D721Med (cell line): ENCODE measurements around the gene H3-3A.

Experiments
- DNase-seq: peaks from one replicate; pipeline ENCODE4 v3.0.0; 2011; ENCODE audit warnings: low spot score; ENCODE audit not compliant: insufficient read length
- FAIRE-seq: peaks from 2 replicates; lab custom pipeline; 2011; peaks lifted over from hg19 to GRCh38; lab: Jason Lieb, UNC
- CTCF ChIP-seq: IDR thresholded peaks from 2 replicates; pipeline ENCODE4 v1.5.1; 2012; ENCODE audit warnings: mild to moderate bottlenecking, control low read depth; ENCODE audit not compliant: insufficient read depth; ENCODE audit errors: missing control alignments

H3-3A gene

GRCh38 chr1:226062558-226063223 lies at the start of gene H3-3A:
TSS of gene H3-3A (plus strand) at chr1:226062716. CDS start at chr1:226064352, 1,636 bp downstream.
- DNase-seq (peak; percentile 80), FAIRE-seq (no peak)
- TF ChIP-seq CTCF, result no peak

- DNase-seq (no peak), FAIRE-seq (no peak)
- TF ChIP-seq CTCF, result no peak
These were observed 45.4 kb upstream of the H3-3A start for GRCh38 chr1:226017070-226017469.

GRCh38 chr1:226019572-226019971 lies 42.9 kb upstream of the H3-3A start:
- no peak for TF ChIP-seq CTCF
- FAIRE-seq (no peak), DNase-seq (peak; percentile 57)

GRCh38 chr1:226021401-226021800 lies 41.1 kb upstream of the H3-3A start:
- FAIRE-seq (no peak), DNase-seq (no peak)
- no peak for TF ChIP-seq CTCF

- no peak for TF ChIP-seq CTCF
- FAIRE-seq (no peak), DNase-seq (no peak)
These were observed 40.7 kb upstream of the H3-3A start for GRCh38 chr1:226021801-226022200.

GRCh38 chr1:226023735-226024134 lies 38.8 kb upstream of the H3-3A start:
- no peak for TF ChIP-seq CTCF
- FAIRE-seq (no peak), DNase-seq (no peak)

- no peak for TF ChIP-seq CTCF
- DNase-seq, result no peak
- no peak for FAIRE-seq
These were observed 35.7 kb upstream of the H3-3A start for GRCh38 chr1:226026833-226027232.
